ENCODE measurements around the gene DISC1.

Gene DISC1

GRCh38 chr1:231867607-231868006, 241.0 kb downstream of the DISC1 start:
- peak; percentile 14 for DNase-seq (ENCODE audit: low read depth)
- no peak overlapping the region for H3K9ac ChIP-seq (ENCODE audit: low read length)

GRCh38 chr1:231869364-231869763, 242.8 kb downstream of the DISC1 start:
- no peak overlapping the region for H3K9ac ChIP-seq (ENCODE audit: low read length)
- H3K9me3 ChIP-seq (ENCODE audit: control insufficient read depth, low read length): no peaks in the 10 kb centered on the region
- no peak for DNase-seq (ENCODE audit: low read depth)
- H3K4me1 ChIP-seq (ENCODE audit: control insufficient read depth, insufficient read depth, low read length): peaks cover 8% of the 10 kb centered on the region
- no peaks in the 10 kb centered on the region for H3K27me3 ChIP-seq (replicated peaks; ENCODE audit: control insufficient read depth, insufficient read depth, low read length)
- H3K36me3 ChIP-seq (ENCODE audit: control insufficient read depth, insufficient read depth, low read length, severe bottlenecking): no peaks in the 10 kb centered on the region
- H3K4me3 ChIP-seq (ENCODE audit: low read length): no peak overlapping the region

More at GRCh38 chr1:231867607-231868006, 241.0 kb downstream of the DISC1 start:
- H3K4me3 ChIP-seq (ENCODE audit: low read length): no peak overlapping the region
- H3K36me3 ChIP-seq (ENCODE audit: control insufficient read depth, insufficient read depth, low read length, severe bottlenecking): no peaks in the 10 kb centered on the region
- no peaks in the 10 kb centered on the region for H3K27me3 ChIP-seq (replicated peaks; ENCODE audit: control insufficient read depth, insufficient read depth, low read length)
- H3K4me1 ChIP-seq (ENCODE audit: control insufficient read depth, insufficient read depth, low read length): peaks cover 4% of the 10 kb centered on the region
- no peaks in the 10 kb centered on the region for H3K9me3 ChIP-seq (ENCODE audit: control insufficient read depth, low read length)

GRCh38 chr1:231871471-231871870, 244.9 kb downstream of the DISC1 start:
- Histone ChIP-seq H3K9me3 (ENCODE audit: control insufficient read depth, low read length) (peaks cover 5% of the 10 kb centered on the region), H3K4me1 (ENCODE audit: control insufficient read depth, insufficient read depth, low read length) (peaks cover 8% of the 10 kb centered on the region), H3K9ac (ENCODE audit: low read length) (no peak overlapping the region), H3K36me3 (ENCODE audit: control insufficient read depth, insufficient read depth, low read length, severe bottlenecking) (no peaks in the 10 kb centered on the region), H3K27me3 (replicated peaks; ENCODE audit: control insufficient read depth, insufficient read depth, low read length) (no peaks in the 10 kb centered on the region), H3K4me3 (ENCODE audit: low read length) (no peak overlapping the region)
- no peak for DNase-seq (ENCODE audit: low read depth)

- no peak overlapping the region for H3K4me3 ChIP-seq (ENCODE audit: low read length)
- no peaks in the 10 kb centered on the region for H3K27me3 ChIP-seq (replicated peaks; ENCODE audit: control insufficient read depth, insufficient read depth, low read length)
- no peak overlapping the region for H3K9ac ChIP-seq (ENCODE audit: low read length)
- DNase-seq (ENCODE audit: low read depth): no peak
- peaks cover 9% of the 10 kb centered on the region for H3K9me3 ChIP-seq (ENCODE audit: control insufficient read depth, low read length)
- H3K4me1 ChIP-seq (ENCODE audit: control insufficient read depth, insufficient read depth, low read length): peaks cover 8% of the 10 kb centered on the region
- no peaks in the 10 kb centered on the region for H3K36me3 ChIP-seq (ENCODE audit: control insufficient read depth, insufficient read depth, low read length, severe bottlenecking)
Measured at GRCh38 chr1:231871878-231872277, 245.3 kb downstream of the DISC1 start.

- H3K27me3 ChIP-seq (replicated peaks; ENCODE audit: control insufficient read depth, insufficient read depth, low read length): no peaks in the 10 kb centered on the region
- peak; percentile 65 for DNase-seq (ENCODE audit: low read depth)
- H3K4me3 ChIP-seq (ENCODE audit: low read length): no peak overlapping the region
- peaks cover 9% of the 10 kb centered on the region for H3K9me3 ChIP-seq (ENCODE audit: control insufficient read depth, low read length)
- H3K36me3 ChIP-seq (ENCODE audit: control insufficient read depth, insufficient read depth, low read length, severe bottlenecking): no peaks in the 10 kb centered on the region
- H3K9ac ChIP-seq (ENCODE audit: low read length): no peak overlapping the region
- H3K4me1 ChIP-seq (ENCODE audit: control insufficient read depth, insufficient read depth, low read length): peaks cover 8% of the 10 kb centered on the region
Measured at GRCh38 chr1:231872461-231872910, 245.9 kb downstream of the DISC1 start.

GRCh38 chr1:231878737-231879136, 252.1 kb downstream of the DISC1 start:
- no peak for DNase-seq (ENCODE audit: low read depth)
- peaks cover 9% of the 10 kb centered on the region for H3K9me3 ChIP-seq (ENCODE audit: control insufficient read depth, low read length)
- H3K36me3 ChIP-seq (ENCODE audit: control insufficient read depth, insufficient read depth, low read length, severe bottlenecking): no peaks in the 10 kb centered on the region
- no peak overlapping the region for H3K9ac ChIP-seq (ENCODE audit: low read length)
- H3K4me1 ChIP-seq (ENCODE audit: control insufficient read depth, insufficient read depth, low read length): no peaks in the 10 kb centered on the region
- no peak overlapping the region for H3K4me3 ChIP-seq (ENCODE audit: low read length)
- no peaks in the 10 kb centered on the region for H3K27me3 ChIP-seq (replicated peaks; ENCODE audit: control insufficient read depth, insufficient read depth, low read length)

- Histone ChIP-seq H3K9ac (ENCODE audit: low read length) (no peak overlapping the region), H3K36me3 (ENCODE audit: control insufficient read depth, insufficient read depth, low read length, severe bottlenecking) (no peaks in the 10 kb centered on the region), H3K27me3 (replicated peaks; ENCODE audit: control insufficient read depth, insufficient read depth, low read length) (no peaks in the 10 kb centered on the region), H3K9me3 (ENCODE audit: control insufficient read depth, low read length) (peaks cover 9% of the 10 kb centered on the region), H3K4me3 (ENCODE audit: low read length) (no peak overlapping the region), H3K4me1 (ENCODE audit: control insufficient read depth, insufficient read depth, low read length) (no peaks in the 10 kb centered on the region)
- DNase-seq (ENCODE audit: low read depth): no peak
Measured at GRCh38 chr1:231879296-231879695, 252.7 kb downstream of the DISC1 start.

- H3K36me3 ChIP-seq (ENCODE audit: control insufficient read depth, insufficient read depth, low read length, severe bottlenecking): no peaks in the 10 kb centered on the region
- H3K4me3 ChIP-seq (ENCODE audit: low read length): no peak overlapping the region
- H3K9me3 ChIP-seq (ENCODE audit: control insufficient read depth, low read length): no peaks in the 10 kb centered on the region
- H3K27me3 ChIP-seq (replicated peaks; ENCODE audit: control insufficient read depth, insufficient read depth, low read length): no peaks in the 10 kb centered on the region
- no peak overlapping the region for H3K9ac ChIP-seq (ENCODE audit: low read length)
- DNase-seq (ENCODE audit: low read depth): no peak
- no peaks in the 10 kb centered on the region for H3K4me1 ChIP-seq (ENCODE audit: control insufficient read depth, insufficient read depth, low read length)
Measured at GRCh38 chr1:231882333-231882732, 255.7 kb downstream of the DISC1 start.

- Histone ChIP-seq H3K9ac (ENCODE audit: low read length) (no peak overlapping the region), H3K4me1 (ENCODE audit: control insufficient read depth, insufficient read depth, low read length) (no peaks in the 10 kb centered on the region), H3K27me3 (replicated peaks; ENCODE audit: control insufficient read depth, insufficient read depth, low read length) (no peaks in the 10 kb centered on the region), H3K4me3 (ENCODE audit: low read length) (no peak overlapping the region), H3K36me3 (ENCODE audit: control insufficient read depth, insufficient read depth, low read length, severe bottlenecking) (no peaks in the 10 kb centered on the region), H3K9me3 (ENCODE audit: control insufficient read depth, low read length) (no peaks in the 10 kb centered on the region)
- no peak for DNase-seq (ENCODE audit: low read depth)
Measured at GRCh38 chr1:231882790-231883189, 256.2 kb downstream of the DISC1 start.

- no peaks in the 10 kb centered on the region for H3K27me3 ChIP-seq (replicated peaks; ENCODE audit: control insufficient read depth, insufficient read depth, low read length)
- DNase-seq (ENCODE audit: low read depth): no peak
- H3K9me3 ChIP-seq (ENCODE audit: control insufficient read depth, low read length): no peaks in the 10 kb centered on the region
- no peak overlapping the region for H3K9ac ChIP-seq (ENCODE audit: low read length)
- H3K4me1 ChIP-seq (ENCODE audit: control insufficient read depth, insufficient read depth, low read length): no peaks in the 10 kb centered on the region
- no peaks in the 10 kb centered on the region for H3K36me3 ChIP-seq (ENCODE audit: control insufficient read depth, insufficient read depth, low read length, severe bottlenecking)
- no peak overlapping the region for H3K4me3 ChIP-seq (ENCODE audit: low read length)
Measured at GRCh38 chr1:231883382-231883781, 256.8 kb downstream of the DISC1 start.

GRCh38 chr1:231885209-231885854, 258.7 kb downstream of the DISC1 start:
- no peak overlapping the region for H3K9ac ChIP-seq (ENCODE audit: low read length)
- no peak overlapping the region for H3K4me3 ChIP-seq (ENCODE audit: low read length)
- H3K9me3 ChIP-seq (ENCODE audit: control insufficient read depth, low read length): no peaks in the 10 kb centered on the region
- DNase-seq (ENCODE audit: low read depth): peak; percentile 56
- no peaks in the 10 kb centered on the region for H3K27me3 ChIP-seq (replicated peaks; ENCODE audit: control insufficient read depth, insufficient read depth, low read length)
- no peaks in the 10 kb centered on the region for H3K36me3 ChIP-seq (ENCODE audit: control insufficient read depth, insufficient read depth, low read length, severe bottlenecking)
- no peaks in the 10 kb centered on the region for H3K4me1 ChIP-seq (ENCODE audit: control insufficient read depth, insufficient read depth, low read length)

- no peaks in the 10 kb centered on the region for H3K27me3 ChIP-seq (replicated peaks; ENCODE audit: control insufficient read depth, insufficient read depth, low read length)
- H3K9me3 ChIP-seq (ENCODE audit: control insufficient read depth, low read length): no peaks in the 10 kb centered on the region
- H3K9ac ChIP-seq (ENCODE audit: low read length): no peak overlapping the region
- DNase-seq (ENCODE audit: low read depth): no peak
- no peak overlapping the region for H3K4me3 ChIP-seq (ENCODE audit: low read length)
- H3K4me1 ChIP-seq (ENCODE audit: control insufficient read depth, insufficient read depth, low read length): no peaks in the 10 kb centered on the region
- H3K36me3 ChIP-seq (ENCODE audit: control insufficient read depth, insufficient read depth, low read length, severe bottlenecking): no peaks in the 10 kb centered on the region
Measured at GRCh38 chr1:231887166-231887565, 260.6 kb downstream of the DISC1 start.
